HEK293 (cell line): ENCODE measurements around the gene PRPF38A.

ENCODE experiments used
- ZNF214 ChIP-seq: fragments of 450-650 bp; formaldehyde crosslinking; IDR thresholded peaks from 2 replicates; pipeline ENCODE4 v1.5.1; 2017; ENCODE audit warnings: missing biosample characterization, mild to moderate bottlenecking, missing genetic modification characterization, borderline replicate concordance
- ZNF274 ChIP-seq, 2 experiments: fragments of 200-500 bp in 1 of 2; fragments of 450-650 bp in 1 of 2; sonication (Bioruptor generic) in 1 of 2; formaldehyde crosslinking in 1 of 2; IDR thresholded peaks; 2 replicates each; pipeline versions ENCODE4 v1.5.1 to v1.6.1; 2014 to 2016; ENCODE audit warnings: borderline replicate concordance in 1 of 2, inconsistent platforms in 1 of 2, low read length in 1 of 2, missing biosample characterization in 1 of 2, missing genetic modification characterization in 1 of 2
- ZNF561 ChIP-seq: fragments of 450-650 bp; IDR thresholded peaks from 2 replicates; pipeline ENCODE4 v1.5.1; 2018; ENCODE audit warnings: missing biosample characterization, missing genetic modification characterization, borderline replicate concordance
- ZNF768 ChIP-seq: fragments of 450-650 bp; formaldehyde crosslinking; IDR thresholded peaks from 2 replicates; pipeline ENCODE4 v1.5.1; 2018; ENCODE audit warnings: missing biosample characterization, mild to moderate bottlenecking, missing genetic modification characterization
- ZNF791 ChIP-seq: fragments of 450-650 bp; formaldehyde crosslinking; IDR thresholded peaks from 2 replicates; pipeline ENCODE4 v1.5.1; 2016; ENCODE audit warnings: missing biosample characterization, missing genetic modification characterization
- TF ChIP-seq, protein P1 (sequence below): fragments of 450-650 bp; formaldehyde crosslinking; IDR thresholded peaks from 2 replicates; pipeline ENCODE4 v1.5.1; 2016; ENCODE audit warnings: missing biosample characterization, missing genetic modification characterization
- TF ChIP-seq, protein P2 (sequence below): fragments of 450-650 bp; formaldehyde crosslinking; IDR thresholded peaks from 2 replicates; pipeline ENCODE4 v1.5.1; 2016; ENCODE audit warnings: missing biosample characterization, missing genetic modification characterization
- TF ChIP-seq, protein P3 (sequence below): fragments of 450-650 bp; formaldehyde crosslinking; IDR thresholded peaks from 2 replicates; pipeline ENCODE4 v1.5.1; 2016; ENCODE audit warnings: missing biosample characterization, missing genetic modification characterization, borderline replicate concordance
- TF ChIP-seq, protein P4 (sequence below): fragments of 450-650 bp; formaldehyde crosslinking; IDR thresholded peaks from 2 replicates; pipeline ENCODE4 v1.5.1; 2016; ENCODE audit warnings: missing biosample characterization, missing genetic modification characterization
- TF ChIP-seq, protein P5 (sequence below): fragments of 450-650 bp; formaldehyde crosslinking; IDR thresholded peaks from 2 replicates; pipeline ENCODE4 v1.5.1; 2016; ENCODE audit warnings: missing biosample characterization, missing genetic modification characterization

DNA sequence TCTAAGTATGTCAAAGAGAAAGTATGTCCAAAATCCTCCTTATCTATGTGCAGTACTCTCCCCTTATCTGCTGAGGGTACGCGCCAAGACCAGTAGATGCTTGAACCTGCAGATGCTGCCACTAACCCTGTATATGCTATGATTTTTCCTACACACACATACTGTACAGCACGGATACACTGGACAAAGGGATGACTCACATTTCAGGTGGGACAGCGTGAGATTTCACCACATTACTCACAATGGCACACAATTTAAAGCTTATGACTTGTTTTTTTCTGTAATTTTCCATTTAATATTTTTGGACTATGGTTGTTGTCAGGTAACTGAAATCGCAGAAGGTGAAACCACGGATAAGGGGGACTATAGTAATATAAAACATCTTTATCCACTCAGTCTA, 4.3 kb upstream of the PRPF38A start:
- TF ChIP-seq, protein P1, sequence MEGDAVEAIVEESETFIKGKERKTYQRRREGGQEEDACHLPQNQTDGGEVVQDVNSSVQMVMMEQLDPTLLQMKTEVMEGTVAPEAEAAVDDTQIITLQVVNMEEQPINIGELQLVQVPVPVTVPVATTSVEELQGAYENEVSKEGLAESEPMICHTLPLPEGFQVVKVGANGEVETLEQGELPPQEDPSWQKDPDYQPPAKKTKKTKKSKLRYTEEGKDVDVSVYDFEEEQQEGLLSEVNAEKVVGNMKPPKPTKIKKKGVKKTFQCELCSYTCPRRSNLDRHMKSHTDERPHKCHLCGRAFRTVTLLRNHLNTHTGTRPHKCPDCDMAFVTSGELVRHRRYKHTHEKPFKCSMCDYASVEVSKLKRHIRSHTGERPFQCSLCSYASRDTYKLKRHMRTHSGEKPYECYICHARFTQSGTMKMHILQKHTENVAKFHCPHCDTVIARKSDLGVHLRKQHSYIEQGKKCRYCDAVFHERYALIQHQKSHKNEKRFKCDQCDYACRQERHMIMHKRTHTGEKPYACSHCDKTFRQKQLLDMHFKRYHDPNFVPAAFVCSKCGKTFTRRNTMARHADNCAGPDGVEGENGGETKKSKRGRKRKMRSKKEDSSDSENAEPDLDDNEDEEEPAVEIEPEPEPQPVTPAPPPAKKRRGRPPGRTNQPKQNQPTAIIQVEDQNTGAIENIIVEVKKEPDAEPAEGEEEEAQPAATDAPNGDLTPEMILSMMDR, result no peak
- TF ChIP-seq, protein P2, sequence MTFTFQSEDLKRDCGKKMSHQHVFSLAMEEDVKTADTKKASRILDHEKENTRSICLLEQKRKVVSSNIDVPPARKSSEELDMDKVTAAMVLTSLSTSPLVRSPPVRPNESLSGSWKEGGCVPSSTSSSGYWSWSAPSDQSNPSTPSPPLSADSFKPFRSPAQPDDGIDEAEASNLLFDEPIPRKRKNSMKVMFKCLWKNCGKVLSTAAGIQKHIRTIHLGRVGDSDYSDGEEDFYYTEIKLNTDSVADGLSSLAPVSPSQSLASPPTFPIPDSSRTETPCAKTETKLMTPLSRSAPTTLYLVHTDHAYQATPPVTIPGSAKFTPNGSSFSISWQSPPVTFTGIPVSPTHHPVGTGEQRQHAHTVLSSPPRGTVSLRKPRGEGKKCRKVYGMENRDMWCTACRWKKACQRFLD (tag by site-specific recombination), result no peak
- TF ChIP-seq ZNF561, result no peak
- TF ChIP-seq, protein P3, sequence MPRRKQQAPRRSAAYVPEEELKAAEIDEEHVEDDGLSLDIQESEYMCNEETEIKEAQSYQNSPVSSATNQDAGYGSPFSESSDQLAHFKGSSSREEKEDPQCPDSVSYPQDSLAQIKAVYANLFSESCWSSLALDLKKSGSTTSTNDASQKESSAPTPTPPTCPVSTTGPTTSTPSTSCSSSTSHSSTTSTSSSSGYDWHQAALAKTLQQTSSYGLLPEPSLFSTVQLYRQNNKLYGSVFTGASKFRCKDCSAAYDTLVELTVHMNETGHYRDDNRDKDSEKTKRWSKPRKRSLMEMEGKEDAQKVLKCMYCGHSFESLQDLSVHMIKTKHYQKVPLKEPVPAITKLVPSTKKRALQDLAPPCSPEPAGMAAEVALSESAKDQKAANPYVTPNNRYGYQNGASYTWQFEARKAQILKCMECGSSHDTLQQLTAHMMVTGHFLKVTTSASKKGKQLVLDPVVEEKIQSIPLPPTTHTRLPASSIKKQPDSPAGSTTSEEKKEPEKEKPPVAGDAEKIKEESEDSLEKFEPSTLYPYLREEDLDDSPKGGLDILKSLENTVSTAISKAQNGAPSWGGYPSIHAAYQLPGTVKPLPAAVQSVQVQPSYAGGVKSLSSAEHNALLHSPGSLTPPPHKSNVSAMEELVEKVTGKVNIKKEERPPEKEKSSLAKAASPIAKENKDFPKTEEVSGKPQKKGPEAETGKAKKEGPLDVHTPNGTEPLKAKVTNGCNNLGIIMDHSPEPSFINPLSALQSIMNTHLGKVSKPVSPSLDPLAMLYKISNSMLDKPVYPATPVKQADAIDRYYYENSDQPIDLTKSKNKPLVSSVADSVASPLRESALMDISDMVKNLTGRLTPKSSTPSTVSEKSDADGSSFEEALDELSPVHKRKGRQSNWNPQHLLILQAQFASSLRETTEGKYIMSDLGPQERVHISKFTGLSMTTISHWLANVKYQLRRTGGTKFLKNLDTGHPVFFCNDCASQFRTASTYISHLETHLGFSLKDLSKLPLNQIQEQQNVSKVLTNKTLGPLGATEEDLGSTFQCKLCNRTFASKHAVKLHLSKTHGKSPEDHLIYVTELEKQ (tag by site-specific recombination), result no peak
- TF ChIP-seq ZNF791 (tag by site-specific recombination), result no peak
- TF ChIP-seq, protein P4, sequence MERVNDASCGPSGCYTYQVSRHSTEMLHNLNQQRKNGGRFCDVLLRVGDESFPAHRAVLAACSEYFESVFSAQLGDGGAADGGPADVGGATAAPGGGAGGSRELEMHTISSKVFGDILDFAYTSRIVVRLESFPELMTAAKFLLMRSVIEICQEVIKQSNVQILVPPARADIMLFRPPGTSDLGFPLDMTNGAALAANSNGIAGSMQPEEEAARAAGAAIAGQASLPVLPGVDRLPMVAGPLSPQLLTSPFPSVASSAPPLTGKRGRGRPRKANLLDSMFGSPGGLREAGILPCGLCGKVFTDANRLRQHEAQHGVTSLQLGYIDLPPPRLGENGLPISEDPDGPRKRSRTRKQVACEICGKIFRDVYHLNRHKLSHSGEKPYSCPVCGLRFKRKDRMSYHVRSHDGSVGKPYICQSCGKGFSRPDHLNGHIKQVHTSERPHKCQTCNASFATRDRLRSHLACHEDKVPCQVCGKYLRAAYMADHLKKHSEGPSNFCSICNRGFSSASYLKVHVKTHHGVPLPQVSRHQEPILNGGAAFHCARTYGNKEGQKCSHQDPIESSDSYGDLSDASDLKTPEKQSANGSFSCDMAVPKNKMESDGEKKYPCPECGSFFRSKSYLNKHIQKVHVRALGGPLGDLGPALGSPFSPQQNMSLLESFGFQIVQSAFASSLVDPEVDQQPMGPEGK (tag by site-specific recombination), result no peak
- TF ChIP-seq, protein P5, sequence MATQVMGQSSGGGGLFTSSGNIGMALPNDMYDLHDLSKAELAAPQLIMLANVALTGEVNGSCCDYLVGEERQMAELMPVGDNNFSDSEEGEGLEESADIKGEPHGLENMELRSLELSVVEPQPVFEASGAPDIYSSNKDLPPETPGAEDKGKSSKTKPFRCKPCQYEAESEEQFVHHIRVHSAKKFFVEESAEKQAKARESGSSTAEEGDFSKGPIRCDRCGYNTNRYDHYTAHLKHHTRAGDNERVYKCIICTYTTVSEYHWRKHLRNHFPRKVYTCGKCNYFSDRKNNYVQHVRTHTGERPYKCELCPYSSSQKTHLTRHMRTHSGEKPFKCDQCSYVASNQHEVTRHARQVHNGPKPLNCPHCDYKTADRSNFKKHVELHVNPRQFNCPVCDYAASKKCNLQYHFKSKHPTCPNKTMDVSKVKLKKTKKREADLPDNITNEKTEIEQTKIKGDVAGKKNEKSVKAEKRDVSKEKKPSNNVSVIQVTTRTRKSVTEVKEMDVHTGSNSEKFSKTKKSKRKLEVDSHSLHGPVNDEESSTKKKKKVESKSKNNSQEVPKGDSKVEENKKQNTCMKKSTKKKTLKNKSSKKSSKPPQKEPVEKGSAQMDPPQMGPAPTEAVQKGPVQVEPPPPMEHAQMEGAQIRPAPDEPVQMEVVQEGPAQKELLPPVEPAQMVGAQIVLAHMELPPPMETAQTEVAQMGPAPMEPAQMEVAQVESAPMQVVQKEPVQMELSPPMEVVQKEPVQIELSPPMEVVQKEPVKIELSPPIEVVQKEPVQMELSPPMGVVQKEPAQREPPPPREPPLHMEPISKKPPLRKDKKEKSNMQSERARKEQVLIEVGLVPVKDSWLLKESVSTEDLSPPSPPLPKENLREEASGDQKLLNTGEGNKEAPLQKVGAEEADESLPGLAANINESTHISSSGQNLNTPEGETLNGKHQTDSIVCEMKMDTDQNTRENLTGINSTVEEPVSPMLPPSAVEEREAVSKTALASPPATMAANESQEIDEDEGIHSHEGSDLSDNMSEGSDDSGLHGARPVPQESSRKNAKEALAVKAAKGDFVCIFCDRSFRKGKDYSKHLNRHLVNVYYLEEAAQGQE (tag by site-specific recombination), result no peak
- TF ChIP-seq ZNF214, result no peak
- TF ChIP-seq ZNF768, result no peak
- TF ChIP-seq ZNF274 (IDR thresholded peaks at IDR 0.05; ENCODE audit: low read length), result no peak
- TF ChIP-seq ZNF274 (tag by site-specific recombination; IDR thresholded peaks at IDR 0.05; ENCODE audit: borderline replicate concordance), result no peak
